ENCODE results near the gene CEP76.
"Not testable (repeated sequence)": the region's sequence is repeated elsewhere in the genome, so short reads cannot be mapped to it uniquely, and the experiment has no call there.

CEP76 gene

GRCh38 chr18:12701161-12701560, 1.4 kb downstream of the CEP76 start:
- DNase-seq = no peak

- DNase-seq = no peak
These were observed 2.8 kb downstream of the CEP76 start for GRCh38 chr18:12699747-12700146.

DNA sequence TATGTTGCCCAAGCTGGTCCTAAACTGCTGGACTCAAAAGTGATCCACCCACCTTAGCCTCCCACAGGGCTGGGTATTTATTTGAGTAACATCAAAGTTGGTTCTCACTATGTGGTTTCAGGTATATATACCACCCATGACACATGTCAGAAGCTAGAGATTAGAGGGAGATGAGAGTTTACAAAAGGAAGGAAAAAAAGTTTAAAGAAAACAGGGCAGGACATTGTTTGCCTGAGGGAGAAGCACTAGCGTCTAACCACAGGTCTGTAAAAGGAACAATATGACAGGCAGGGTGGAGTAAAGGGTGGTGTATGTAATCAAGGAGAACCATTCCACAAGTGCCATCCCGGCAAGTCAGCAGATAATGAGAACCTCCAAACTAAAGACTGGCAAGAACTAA, 8.5 kb downstream of the CEP76 start:
- no peak for DNase-seq

DNA sequence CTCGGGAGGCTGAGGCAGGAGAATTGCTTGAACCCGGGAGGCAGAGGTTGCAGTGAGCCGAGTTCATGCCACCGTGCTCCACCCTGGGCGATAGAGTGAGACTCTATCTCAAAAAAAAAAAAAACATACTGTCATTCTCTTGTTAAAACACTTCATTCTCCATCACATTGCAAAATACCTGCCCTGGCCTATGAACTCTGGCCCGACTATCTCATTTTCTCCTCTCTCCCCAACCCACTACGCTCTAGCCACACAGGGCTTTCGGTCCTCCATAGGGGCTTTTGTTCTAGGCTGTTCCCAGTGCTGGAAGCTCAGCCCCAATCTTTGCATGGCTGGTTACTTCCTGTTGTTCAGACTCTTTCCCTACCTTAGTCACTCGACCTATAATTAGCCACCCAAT, 10.3 kb downstream of the CEP76 start:
- DNase-seq = no peak

DNA sequence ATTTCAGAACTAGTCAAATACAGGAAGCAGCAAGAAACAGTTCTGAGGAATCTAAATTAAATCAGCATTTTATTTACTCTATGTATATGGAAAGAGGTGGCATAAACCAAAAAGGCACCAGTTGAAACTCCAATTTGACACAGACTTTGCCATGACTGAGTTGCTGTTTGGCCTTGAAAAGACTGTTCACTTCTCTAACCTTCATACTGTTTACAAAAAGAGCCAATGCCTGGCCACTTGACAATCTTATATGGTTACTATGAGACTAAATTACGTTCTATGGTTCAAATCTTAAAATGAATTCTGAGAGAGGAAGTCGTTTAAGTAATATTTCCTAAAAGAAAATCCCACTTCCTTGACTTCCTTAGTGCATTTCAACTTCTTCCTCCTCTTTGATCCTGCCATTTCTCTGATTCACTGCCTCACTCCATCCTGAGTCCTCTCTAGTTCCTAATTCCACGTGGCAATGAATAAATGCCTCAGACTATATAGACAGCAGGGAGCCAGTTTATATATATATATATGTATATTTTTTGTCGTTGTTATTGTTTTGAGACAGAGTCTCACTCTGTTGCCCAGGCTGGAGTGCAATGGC, 13.2 kb downstream of the CEP76 start:
- DNase-seq = no peak

DNA sequence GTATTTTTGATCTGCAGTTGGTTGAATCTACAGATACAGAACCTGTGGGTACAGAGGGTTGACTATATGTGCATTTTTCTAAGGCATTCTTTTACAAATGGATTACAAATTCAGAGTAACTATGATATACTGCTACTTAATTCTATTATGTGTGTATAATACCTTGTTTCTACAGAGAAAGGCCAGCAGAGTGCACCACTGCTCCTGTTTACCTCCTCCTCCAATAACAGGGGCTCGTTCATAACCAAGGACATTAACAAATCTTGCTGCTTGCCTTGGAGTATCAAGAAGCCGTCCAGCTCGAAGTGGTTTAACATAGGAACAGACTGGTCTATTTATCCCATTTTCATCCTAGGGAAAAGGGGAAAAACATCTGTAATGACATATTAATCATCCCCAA, 16.4 kb downstream of the CEP76 start:
- no peak for DNase-seq

- DNase-seq = no peak
These were observed 23.2 kb downstream of the CEP76 start for GRCh38 chr18:12679183-12679786.

GRCh38 chr18:12668041-12668440, 34.5 kb downstream of the CEP76 start:
- no peak for DNase-seq

DNA sequence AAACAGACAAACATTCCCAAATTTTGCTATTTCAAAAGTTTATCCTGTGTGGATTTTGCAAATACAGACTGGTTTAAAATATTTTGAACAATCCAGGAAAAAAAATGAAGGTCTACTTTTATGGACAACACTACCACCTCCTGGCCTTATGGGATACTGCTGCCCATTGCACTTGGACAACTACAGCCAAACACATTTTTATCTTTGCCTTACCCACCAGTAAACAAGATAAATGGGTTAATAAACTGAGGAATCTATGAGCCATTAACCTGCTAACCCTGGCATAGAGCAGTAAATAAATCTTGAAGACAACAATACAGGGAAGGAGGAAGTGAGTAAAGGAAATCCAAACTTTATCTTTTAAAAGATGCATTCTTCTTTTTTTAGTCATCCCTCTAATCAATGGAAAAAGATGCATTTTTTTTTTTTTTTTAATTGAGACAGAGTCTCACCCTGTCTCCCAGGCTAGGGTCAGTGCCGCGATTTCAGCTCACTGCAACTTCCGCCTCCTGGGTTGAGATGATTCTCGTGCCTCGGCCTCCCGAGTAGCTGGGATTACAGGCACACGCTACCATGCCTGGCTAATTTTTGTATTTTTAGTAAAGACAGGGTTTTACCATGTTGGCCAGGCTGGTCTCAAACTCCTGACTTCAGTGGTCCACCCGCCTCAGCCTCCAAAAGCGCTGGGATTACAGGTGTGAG, 42.5 kb downstream of the CEP76 start:
- DNase-seq = no peak

DNA sequence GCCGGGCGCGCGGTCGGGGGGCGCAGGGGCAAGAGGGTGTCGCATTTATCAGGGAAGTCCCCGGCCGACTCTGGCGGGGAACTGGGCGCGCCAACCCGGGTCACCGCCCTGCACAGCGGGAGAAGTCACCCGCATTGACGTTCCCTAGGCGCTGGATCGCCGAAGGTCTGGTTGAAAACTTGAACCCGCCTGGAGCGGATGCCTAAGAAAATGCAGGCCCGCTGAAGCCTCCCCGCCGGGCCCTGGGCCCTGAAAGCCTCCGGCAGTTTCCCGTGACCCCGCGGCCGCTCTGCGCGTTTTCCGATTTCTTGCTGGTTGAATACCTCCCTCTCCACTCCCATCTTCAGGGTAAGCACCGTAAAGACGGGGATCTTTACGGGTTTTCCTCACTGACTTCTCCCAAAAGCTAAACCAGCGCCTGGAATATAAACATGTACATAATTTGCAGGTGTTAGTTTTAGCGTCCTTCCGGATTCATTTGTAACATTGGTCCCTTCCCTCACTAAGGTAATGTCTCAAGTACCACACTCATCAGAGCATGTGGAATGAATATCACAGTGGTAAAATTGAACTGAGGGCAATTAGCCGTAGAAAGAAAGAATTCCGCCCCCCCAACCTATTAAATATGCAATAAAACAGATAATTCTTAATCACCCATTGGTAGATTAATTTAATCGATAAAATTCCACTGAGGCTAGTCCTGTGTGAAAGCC, 43.9 kb downstream of the CEP76 start:
- peak; percentile 48 for DNase-seq

DNA sequence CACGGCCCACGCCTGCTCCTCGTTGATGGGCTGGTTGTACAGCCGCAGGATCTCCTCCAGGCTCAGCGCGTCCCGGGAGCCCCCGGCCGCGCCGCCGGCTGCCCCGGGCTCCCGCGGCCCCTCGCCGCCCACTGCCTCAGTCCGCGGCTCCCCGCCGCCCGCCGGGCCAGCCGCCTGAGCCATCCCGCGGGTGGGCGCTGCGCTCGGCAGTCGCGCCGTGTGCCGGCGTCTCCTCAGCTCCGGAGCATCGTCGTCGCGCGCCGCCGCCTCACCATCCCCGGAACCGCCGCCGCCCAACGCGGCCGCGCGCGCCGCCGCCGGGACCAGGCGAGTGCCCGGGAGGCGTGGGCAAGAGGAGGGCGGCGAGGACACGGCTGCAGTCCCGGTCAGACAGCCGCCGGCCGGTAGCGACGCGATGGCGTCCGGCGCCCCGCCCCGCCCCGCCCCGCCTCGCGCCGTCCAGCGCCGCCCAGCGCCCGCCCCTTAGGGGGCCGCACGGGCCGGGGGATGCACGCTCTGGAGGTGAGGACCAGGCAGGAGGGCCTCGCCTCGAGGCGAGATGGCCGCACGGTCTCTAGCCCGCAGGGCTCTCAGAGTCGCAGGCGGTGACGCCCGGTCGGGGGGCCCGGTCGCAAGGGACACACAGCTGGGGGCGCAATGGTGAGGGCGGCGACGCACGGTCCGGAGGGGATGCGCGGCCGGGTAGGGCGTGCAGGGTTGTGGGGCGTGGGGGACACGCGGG, 44.7 kb downstream of the CEP76 start, which contains the start of gene SPIRE1:
SPIRE1 (minus strand) TSS at position 424 of the 742 bp plus-strand sequence; CDS start at position 183, 241 bp downstream.
- peak; percentile 50 for DNase-seq

- peak; percentile 55 for DNase-seq
These were observed 45.4 kb downstream of the CEP76 start for GRCh38 chr18:12656938-12657683.

DNA sequence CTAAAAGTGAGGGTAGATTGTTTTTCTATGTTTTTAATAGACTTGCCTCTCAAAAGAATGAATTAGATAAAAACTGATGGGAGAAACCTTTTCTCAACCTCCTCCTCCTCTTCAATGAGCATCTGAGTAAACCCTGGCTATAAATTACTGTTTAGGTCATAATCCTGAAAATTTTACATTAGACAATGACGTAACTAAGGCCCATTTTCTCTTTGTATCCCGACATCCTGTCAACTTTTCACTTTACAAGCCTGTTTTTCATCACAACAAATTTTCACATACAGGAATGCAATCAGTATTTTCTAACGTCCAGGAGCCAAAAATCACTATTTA, 46.0 kb downstream of the CEP76 start:
- no peak for DNase-seq

GRCh38 chr18:12654971-12655370, 47.6 kb downstream of the CEP76 start:
- no peak for DNase-seq

DNA sequence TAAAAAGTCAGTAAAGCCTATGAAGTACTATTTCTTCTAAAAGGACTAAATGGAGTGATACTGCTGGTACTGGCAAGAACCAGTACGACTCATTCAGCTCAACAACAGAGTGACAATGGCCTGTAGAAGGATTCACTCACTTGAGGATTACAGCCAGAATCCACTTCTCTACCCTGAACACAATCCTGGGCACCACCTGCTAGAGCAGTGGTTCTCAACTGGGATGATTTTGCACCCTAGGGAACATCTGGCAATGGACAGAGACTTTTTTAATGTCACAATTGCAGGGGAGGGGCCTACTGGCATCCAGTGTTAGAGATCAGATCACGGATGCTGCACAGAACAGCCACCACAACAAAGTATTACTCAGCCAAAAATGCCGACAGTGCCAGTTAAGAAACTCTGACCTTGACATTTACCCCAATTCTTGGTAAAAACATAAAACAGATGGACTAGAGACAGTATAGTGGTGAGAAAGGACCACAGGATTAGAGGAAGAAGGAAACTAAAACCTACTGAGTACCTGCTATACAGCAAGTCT, 49.6 kb downstream of the CEP76 start:
- no peak for DNase-seq

DNA sequence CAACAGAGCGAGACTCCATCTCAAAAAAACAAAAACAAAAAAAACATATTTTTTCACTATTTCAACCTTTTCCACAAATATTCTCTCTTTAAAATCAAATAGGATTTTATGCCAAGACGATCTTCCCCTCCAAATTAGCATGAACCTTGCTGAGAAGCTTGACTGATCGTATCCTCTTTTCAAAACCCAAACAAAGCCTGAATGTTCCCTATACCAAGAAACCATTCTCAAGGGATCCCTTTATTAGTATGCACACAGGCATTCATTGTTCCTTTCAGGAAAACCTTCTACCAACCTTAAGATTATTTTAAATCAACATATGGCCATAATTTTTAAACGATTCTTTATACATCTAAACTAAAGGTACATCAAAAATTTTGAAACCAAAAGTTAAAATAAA, 50.9 kb downstream of the CEP76 start:
- DNase-seq = no peak

DNA sequence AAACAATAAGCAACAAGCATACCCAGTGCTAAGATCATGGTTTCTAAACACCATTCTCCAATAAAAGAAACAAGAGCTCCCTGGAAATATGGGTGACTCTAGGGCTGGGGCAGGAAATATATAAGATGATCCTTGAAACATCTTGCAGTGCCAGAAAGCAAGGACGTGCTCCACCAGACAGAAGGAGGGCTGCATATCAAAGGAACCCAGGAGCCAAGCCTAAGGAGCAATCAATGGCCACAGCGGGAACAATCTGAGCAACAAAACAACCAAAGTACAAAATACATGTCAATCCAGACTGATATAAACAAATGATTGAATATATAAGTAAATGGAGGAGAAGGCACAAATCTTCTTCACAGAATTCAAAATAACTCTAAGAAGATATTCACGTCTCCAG, 54.8 kb downstream of the CEP76 start:
- no peak for DNase-seq

- DNase-seq = no peak
These were observed 56.7 kb downstream of the CEP76 start for GRCh38 chr18:12645751-12646203.

DNA sequence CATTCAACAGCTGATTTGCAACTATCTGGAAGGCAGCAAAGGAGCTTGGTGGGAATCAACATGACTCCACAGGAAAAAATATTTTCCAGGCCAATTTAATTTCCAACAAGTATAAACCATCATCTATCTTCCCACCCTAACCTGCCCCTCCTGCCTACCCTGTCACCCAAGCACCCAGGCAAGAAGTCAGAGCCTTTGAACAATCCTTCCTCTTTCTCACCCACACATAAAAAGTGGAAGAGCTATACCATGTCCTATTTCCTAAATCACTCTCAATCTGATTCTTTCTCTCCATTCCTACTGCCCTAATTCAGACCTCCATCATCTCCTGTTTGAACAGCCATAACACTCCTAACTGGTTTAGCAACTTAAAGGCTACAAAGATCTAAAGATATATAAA, 57.3 kb downstream of the CEP76 start:
- no peak for DNase-seq

GRCh38 chr18:12643756-12644155, 58.8 kb downstream of the CEP76 start:
- DNase-seq = not testable (repeated sequence)

DNA sequence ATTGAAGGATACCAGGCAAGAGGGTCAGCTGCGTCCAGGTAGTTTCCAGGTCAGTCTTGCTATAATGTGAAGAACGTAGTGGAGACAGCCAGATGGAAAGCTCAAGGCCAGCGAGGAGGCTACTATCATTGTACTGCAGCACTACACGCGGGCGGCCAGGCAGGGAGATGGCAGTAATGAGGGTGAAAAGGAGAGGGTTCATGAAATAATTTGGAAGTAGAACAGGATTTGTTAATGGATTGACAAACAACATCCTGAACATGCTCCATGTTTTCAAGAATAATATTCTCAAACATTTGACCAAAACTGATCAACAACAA, 61.7 kb downstream of the CEP76 start:
- DNase-seq = no peak
